Measurements from ENCODE around the gene TTC6. TPM values are rescaled to one million over a fixed set of nuclear protein-coding genes. Genes with fewer than 3 reads are reported as not detected.

Gene TTC6
- total RNA-seq, 2 donors from 2014 or later, result not detected

DNA sequence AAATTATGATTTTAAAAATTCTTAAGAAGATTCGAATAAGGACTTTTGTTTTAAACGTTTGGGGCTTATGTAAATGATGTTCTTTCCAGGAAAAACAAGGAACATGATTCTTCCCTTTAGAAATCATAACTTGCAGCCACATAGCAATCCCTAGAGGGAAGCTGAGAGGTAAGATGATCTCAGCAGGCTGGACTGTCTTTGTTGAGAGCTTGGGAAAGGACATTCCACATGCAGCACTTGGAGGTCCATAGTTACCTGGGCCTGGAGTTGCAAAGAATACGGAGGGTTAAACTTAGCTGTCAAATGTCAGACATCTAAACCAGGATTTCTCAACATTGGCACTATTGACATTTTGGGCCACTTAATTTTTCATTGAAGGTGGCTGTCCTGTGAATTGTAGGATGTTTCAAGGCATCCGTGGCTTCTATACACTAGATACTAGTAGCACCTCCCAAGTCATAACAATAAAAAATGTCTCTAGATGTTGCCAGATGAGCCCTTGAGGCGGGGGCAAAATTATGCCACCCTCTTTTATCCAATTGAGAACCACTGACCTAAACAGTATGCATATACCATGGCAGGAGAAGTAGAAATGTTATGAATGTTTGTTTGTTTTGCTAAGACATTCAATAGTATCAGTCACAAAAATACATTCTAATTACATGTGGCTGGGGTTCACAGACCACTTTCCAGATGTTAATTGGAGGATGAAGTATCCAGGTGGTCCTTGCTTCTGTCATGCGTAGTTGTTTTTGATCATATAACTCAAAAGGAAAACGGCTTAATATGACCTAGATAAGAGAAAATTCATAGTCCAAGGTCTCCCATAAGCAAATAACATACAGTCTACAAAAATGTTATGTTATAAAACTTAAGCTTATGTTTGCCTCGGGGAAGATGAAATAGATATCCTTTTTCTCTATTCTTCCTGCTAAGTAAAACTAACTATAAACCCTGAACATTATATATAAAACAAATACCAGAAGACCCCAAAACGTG lies 30.5 kb downstream of the TTC6 start:
- no peak for TF ChIP-seq POLR2A (IDR thresholded peaks at IDR 0.05)
- TF ChIP-seq, protein P1, sequence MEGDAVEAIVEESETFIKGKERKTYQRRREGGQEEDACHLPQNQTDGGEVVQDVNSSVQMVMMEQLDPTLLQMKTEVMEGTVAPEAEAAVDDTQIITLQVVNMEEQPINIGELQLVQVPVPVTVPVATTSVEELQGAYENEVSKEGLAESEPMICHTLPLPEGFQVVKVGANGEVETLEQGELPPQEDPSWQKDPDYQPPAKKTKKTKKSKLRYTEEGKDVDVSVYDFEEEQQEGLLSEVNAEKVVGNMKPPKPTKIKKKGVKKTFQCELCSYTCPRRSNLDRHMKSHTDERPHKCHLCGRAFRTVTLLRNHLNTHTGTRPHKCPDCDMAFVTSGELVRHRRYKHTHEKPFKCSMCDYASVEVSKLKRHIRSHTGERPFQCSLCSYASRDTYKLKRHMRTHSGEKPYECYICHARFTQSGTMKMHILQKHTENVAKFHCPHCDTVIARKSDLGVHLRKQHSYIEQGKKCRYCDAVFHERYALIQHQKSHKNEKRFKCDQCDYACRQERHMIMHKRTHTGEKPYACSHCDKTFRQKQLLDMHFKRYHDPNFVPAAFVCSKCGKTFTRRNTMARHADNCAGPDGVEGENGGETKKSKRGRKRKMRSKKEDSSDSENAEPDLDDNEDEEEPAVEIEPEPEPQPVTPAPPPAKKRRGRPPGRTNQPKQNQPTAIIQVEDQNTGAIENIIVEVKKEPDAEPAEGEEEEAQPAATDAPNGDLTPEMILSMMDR (IDR thresholded peaks at IDR 0.05), result no peak
- DNase-seq, result no peak
- no peaks in the 10 kb centered on the region for H3K9me3 ChIP-seq
- H3K27ac ChIP-seq, result no peak overlapping the region
- H3K4me3 ChIP-seq, result no peak overlapping the region
- 54% methylated on average over 9 of the region's 9 CpGs for WGBS, 2 donors
- H3K4me1 ChIP-seq, result no peaks in the 10 kb centered on the region
- H3K36me3 ChIP-seq (replicated peaks in 1 of 2; ENCODE audit: insufficient read depth in 1 of 2, low read depth in 2 of 2), result no peaks in the 10 kb centered on the region
- intact Hi-C loops (cut with DNase I), result no loop called here
- H3K27me3 ChIP-seq, result peaks cover 0 to 9% of the 10 kb centered on the region in 2 donors
- no peak for ATAC-seq

DNA sequence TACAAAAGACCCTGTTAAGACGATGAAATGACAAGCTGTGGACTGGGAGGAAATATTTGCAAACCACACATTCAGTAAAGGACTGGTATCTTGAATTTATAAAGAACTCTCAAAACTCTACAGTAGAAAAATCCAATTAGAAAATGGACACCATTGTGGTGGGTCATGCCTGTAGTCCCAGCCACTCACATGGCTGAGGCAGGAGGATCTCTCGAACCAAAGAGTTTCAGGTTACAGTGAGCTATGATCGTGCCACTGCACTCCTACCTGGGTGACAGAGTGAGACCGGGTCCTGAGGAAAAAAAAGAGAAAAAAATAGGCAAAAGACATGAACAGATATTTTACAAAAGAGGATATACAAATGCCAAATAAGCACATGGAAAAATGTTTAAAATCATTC lies 41.9 kb downstream of the TTC6 start:
- no peaks in the 10 kb centered on the region for H3K36me3 ChIP-seq (replicated peaks in 1 of 2; ENCODE audit: insufficient read depth in 1 of 2, low read depth in 2 of 2)
- intact Hi-C loops (cut with DNase I), result no loop called here

DNA sequence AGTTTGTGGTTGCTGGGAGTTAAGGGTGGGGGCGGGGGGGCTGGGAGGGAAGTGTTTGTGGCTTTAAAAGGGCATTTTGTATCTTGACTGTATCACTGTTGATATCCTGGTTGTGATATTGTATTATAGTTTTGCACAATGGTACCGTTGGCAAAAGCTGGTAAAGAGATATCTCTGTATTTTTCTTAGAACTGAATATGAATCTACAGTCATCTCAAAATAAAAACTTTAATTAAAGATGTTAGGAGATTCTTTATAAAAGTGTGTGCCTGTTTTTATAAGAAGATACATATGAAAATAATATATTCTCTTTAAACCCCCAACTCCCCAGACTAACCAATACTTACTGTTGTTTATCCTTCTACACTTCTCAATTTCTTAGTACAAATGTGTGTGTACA lies 43.2 kb downstream of the TTC6 start:
- ATAC-seq (no peak), DNase-seq (no peak)
- TF ChIP-seq, protein P1 (IDR thresholded peaks at IDR 0.05), result no peak
- TF ChIP-seq POLR2A (IDR thresholded peaks at IDR 0.05), result no peak
- Histone ChIP-seq H3K27me3 (no peaks in the 10 kb centered on the region), H3K36me3 (replicated peaks in 1 of 2; ENCODE audit: insufficient read depth in 1 of 2, low read depth in 2 of 2) (no peaks in the 10 kb centered on the region), H3K27ac (no peak overlapping the region), H3K4me1 (no peaks in the 10 kb centered on the region), H3K4me3 (no peak overlapping the region), H3K9me3 (no peaks in the 10 kb centered on the region)
- WGBS, 2 donors, result 69 to 78% methylated on average over 2 of the region's 2 CpGs
- intact Hi-C loops (cut with DNase I), result no loop called here

More for the DNA sequence above, 41.9 kb downstream of the TTC6 start:
- Histone ChIP-seq H3K27me3 (no peaks in the 10 kb centered on the region), H3K27ac (no peak overlapping the region), H3K9me3 (no peaks in the 10 kb centered on the region), H3K4me3 (no peak overlapping the region), H3K4me1 (no peaks in the 10 kb centered on the region)
- ATAC-seq (no peak), DNase-seq (no peak)
- WGBS, 2 donors, result 56 to 60% methylated on average over 4 of the region's 4 CpGs
- TF ChIP-seq, protein P1 (IDR thresholded peaks at IDR 0.05), result no peak
- no peak for TF ChIP-seq POLR2A (IDR thresholded peaks at IDR 0.05)

DNA sequence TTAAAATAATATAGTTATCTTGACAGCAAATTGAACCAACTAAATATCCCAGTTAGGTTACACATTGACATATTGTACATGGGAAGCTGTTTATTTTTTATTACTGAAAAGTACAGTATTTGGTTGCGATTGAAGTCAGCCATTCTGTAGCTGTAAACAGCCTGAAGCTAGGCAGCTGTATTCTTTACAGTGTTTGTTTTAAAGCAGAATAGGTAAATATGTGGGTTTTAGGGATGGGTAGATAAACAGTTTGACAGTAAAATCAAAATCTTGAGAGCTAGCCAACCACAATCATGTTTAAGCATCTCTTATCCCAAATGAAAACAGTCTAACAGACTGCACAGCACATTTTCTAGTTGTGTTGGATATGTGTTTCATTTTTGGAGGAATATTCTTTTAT lies 45.7 kb downstream of the TTC6 start:
- TF ChIP-seq, protein P1 (IDR thresholded peaks at IDR 0.05), result no peak
- TF ChIP-seq POLR2A (IDR thresholded peaks at IDR 0.05), result no peak
- WGBS, 2 donors, result 62 to 80% methylated on average over 1 of the region's 1 CpG
- no peak for DNase-seq

More for the DNA sequence above, 45.7 kb downstream of the TTC6 start:
- no peak for ATAC-seq
- Histone ChIP-seq H3K9me3 (no peaks in the 10 kb centered on the region), H3K4me3 (no peak overlapping the region), H3K4me1 (no peaks in the 10 kb centered on the region), H3K27ac (no peak overlapping the region), H3K36me3 (replicated peaks in 1 of 2; ENCODE audit: insufficient read depth in 1 of 2, low read depth in 2 of 2) (no peaks in the 10 kb centered on the region), H3K27me3 (no peaks in the 10 kb centered on the region)
- intact Hi-C loops (cut with DNase I), result no loop called here
